Dermis blood vessel endothelial cell (primary cell): ENCODE results near the gene ZNF384. TPM values are rescaled to one million over a fixed set of nuclear protein-coding genes. Genes with fewer than 3 reads are reported as not detected.

Experiments used
- DNase-seq: peaks from one replicate; pipeline ENCODE4 v3.0.0; 2010
- total RNA-seq: library from RNA; depleted of rRNA; stranded (reverse); fragments of >200 nt; gene quantifications from 2 replicates; pipeline ENCODE4 v1.2.3, GENCODE V29; 2014

The ZNF384 gene
- total RNA-seq, 1 donor from 2014 or later = 12.1 TPM

DNA sequence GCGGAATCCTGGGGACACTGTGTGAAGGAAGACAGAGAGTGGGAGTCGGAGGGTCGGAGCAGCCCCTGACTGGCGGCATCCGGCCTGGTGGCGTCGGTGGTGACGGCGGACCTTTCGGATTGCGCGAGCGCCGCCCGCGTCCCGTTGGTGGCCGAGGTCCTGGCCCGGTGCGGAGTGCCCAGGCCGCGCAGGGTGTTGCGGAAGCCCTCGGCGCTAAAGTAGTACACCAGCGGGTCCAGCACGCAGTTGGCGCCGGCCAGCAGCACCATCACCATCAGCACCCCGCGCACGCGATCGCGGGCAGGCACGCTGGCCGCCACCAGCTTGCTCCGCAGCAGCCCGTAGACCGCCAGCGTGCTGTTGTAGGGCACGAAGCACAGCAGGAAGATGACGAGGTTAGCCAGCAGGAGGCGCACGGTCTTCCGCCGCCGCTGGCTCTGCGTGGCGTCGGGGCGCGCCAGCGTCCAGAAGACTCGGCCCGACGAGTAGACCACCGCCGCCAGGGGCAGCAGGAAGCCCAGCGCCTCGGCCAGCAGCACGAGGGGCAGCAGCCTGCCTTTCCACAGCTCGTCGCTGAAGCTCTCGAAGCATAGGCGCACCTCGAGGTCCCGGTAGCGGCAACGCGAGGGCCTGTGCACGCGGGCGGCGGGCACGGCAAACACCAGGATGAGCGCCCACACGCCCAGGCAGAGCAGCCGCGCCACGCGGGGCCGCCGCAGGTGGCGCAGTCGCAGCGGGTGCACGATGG, 68.9 kb downstream of the ZNF384 start:
- peak; percentile 89 for DNase-seq

DNA sequence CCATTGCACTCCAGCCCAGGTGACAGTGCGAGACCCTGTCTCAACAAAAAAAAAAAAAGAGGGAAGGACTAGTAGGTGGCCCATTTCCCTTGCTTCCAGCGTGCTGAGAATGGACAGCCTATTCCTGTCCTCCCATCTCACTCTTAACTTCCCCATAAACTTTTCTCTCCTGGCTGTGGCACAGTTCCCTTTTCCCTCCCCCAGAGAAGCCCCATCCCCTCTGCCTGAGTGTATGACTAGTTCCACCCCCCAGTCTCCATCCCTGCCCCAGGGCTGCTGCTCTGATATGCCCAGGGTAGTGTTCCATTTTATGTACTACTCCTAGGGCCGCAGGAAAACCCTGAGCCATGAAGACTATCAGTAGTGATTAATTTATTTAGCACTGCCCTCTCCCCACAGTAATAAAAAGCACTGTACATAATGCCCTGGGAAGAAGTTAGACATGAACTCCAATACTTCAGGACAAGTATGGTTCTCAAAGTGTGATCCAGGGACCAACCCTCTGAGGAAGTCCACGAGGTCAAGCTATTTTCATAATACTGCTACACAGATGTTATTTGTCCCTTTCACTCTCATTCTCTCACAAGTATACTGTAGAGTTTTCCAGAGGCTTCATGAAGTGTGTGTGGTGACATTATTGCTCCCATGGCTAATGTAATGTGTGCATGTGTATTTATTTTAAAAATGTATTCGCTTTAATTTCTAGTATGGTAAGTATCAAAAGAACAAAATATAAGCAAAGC, 70.5 kb downstream of the ZNF384 start:
- no peak for DNase-seq

Other genes with a start within 250 kb of the ZNF384 start
- not detected in 2 replicates for gene CD27, start 244.4 kb downstream of the ZNF384 start, total RNA-seq
- 23.0 and 26.1 TPM in 2 replicates for gene TAPBPL, start 237.3 kb downstream of the ZNF384 start, total RNA-seq
- 0.51 and 4.1 TPM in 2 replicates for gene VAMP1, start 218.7 kb downstream of the ZNF384 start, total RNA-seq
- 86.4 and 167 TPM in 2 replicates for gene MRPL51, start 196.1 kb downstream of the ZNF384 start, total RNA-seq
- gene NCAPD2, start 195.3 kb downstream of the ZNF384 start, total RNA-seq = 28.2 and 102 TPM in 2 replicates
- gene GAPDH, start 154.9 kb downstream of the ZNF384 start, total RNA-seq = 4,017 and 6,422 TPM in 2 replicates
- 13.1 and 13.6 TPM in 2 replicates for gene IFFO1, start 133.3 kb downstream of the ZNF384 start, total RNA-seq
- 15.5 and 19.3 TPM in 2 replicates for gene NOP2, start 121.1 kb downstream of the ZNF384 start, total RNA-seq
- gene CHD4, start 82.0 kb downstream of the ZNF384 start, total RNA-seq = 213 and 302 TPM in 2 replicates
- gene LPAR5, start 53.4 kb downstream of the ZNF384 start, total RNA-seq = not detected in 2 replicates
- gene ACRBP, start 41.9 kb downstream of the ZNF384 start, total RNA-seq = 0.42 and 1.5 TPM in 2 replicates
- 44.0 and 61.1 TPM in 2 replicates for gene ING4, start 26.3 kb downstream of the ZNF384 start, total RNA-seq
- not detected in 2 replicates for gene PIANP, start 11.4 kb upstream of the ZNF384 start, total RNA-seq
- 31.7 and 41.4 TPM in 2 replicates for gene COPS7A, start 34.7 kb upstream of the ZNF384 start, total RNA-seq
- gene MLF2, start 63.8 kb upstream of the ZNF384 start, total RNA-seq = 107 and 161 TPM in 2 replicates
- 65.5 and 130 TPM in 2 replicates for gene PTMS, start 77.0 kb upstream of the ZNF384 start, total RNA-seq
- under 0.01 and 0.05 TPM in 2 replicates for gene LAG3, start 83.1 kb upstream of the ZNF384 start, total RNA-seq
- gene CD4, start 100.2 kb upstream of the ZNF384 start, total RNA-seq = not detected in 2 replicates
- gene GPR162, start 132.4 kb upstream of the ZNF384 start, total RNA-seq = 0.93 and 1.9 TPM in 2 replicates
- gene P3H3, start 139.0 kb upstream of the ZNF384 start, total RNA-seq = 18.8 and 22.1 TPM in 2 replicates
- gene GNB3, start 151.6 kb upstream of the ZNF384 start, total RNA-seq = 0.28 and 1.0 TPM in 2 replicates
- gene CDCA3, start 161.9 kb upstream of the ZNF384 start, total RNA-seq = 5.6 and 24.0 TPM in 2 replicates
- gene USP5, start 162.8 kb upstream of the ZNF384 start, total RNA-seq = 85.3 and 128 TPM in 2 replicates
- 625 and 743 TPM in 2 replicates for gene TPI1, start 178.2 kb upstream of the ZNF384 start, total RNA-seq
- 3.5 and 6.0 TPM in 2 replicates for gene SPSB2, start 183.9 kb upstream of the ZNF384 start, total RNA-seq
- 2.2 and 5.8 TPM in 2 replicates for gene LRRC23, start 215.4 kb upstream of the ZNF384 start, total RNA-seq
- 2.8 and 2.9 TPM in 2 replicates for gene ENO2, start 225.2 kb upstream of the ZNF384 start, total RNA-seq
- 12.1 and 18.7 TPM in 2 replicates for gene ATN1, start 238.6 kb upstream of the ZNF384 start, total RNA-seq